ENCODE measurements around the gene DENND1A.

DENND1A gene

GRCh38 chr9:123725389-123725788 is 204.5 kb downstream of the DENND1A start:
- DNase-seq (ENCODE audit: low read depth), result no peak

DNA sequence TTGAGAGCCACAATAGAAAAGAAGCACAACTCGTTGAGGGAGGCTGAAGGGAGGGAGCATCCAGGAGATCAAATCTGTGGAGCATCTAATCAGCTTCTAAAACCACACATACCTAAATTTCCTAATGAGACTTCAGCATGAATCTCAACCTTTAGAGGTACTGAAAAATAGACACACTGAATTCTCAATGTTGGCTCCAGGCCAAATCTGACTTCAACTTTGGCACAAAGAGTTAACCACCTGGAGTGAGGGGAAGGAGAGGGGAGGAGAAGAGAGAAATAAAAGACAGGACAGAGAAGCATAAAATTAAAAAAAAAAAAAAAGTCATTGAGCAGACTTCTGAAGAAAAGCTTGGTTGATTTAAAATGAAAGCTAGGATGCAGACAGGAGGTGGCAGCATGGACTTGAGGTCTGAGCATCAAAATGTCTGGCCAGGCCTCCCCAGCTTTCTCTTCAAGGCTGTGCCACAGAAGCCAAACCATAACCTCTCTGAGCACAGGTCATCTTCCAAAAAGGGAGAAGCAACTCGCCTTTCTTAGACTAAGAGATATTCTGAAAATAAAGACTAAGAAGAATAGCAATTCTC is 205.6 kb downstream of the DENND1A start:
- DNase-seq (ENCODE audit: low read depth), result no peak

DNA sequence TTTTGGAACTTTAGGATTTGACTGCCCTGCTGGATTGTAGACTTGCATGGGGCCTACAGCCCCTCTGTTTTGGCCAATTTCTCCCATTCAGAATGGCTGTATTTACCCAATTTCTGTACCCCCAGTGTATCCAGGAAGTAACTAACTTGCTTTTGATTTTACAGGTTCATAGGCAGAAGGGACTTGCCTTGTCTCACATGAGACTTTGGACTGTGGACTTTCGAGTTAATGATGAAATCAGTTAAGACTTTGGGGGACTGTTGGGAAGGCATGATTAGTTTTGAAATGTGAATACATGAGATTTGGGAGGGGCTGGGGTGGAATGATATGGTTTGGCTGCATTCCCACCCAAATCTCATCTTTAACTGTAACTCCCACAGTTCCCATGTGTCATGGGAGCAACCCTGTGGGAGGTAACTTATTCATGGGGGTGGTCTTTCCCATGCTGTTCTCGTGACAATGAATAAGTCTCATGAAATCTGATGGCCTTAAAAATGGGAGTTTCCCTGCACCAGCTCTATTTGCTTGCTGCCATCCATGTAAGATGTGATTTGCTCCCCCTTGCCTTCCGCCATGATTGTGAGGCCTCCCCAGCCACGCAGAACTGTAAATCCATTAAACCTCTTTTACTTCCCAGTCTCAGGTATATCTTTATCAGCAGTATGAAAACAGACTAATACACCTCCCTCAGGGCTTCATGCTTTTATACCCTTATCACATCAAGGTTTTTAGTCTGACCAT is 206.6 kb downstream of the DENND1A start:
- no peak for DNase-seq (ENCODE audit: low read depth)

DNA sequence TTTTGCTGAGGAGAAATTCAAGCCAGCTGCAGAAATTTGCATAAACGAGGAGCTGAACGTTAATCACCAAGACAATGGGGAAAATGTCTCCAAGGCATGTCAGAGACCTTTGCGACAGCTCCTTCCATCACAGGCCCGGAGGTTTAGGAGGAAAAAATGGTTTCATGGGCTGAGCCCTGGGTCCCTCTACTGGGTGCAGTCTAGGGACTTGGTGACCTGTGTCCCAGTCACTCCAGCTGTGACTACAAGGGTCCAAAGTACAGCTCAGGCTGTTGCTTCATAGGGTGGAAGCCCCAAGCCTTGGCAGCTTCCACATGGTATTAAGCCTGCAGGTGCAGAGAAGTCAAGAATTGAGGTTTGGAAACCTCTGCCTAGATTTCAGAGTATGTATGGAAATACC is 207.5 kb downstream of the DENND1A start:
- no peak for DNase-seq (ENCODE audit: low read depth)

DNA sequence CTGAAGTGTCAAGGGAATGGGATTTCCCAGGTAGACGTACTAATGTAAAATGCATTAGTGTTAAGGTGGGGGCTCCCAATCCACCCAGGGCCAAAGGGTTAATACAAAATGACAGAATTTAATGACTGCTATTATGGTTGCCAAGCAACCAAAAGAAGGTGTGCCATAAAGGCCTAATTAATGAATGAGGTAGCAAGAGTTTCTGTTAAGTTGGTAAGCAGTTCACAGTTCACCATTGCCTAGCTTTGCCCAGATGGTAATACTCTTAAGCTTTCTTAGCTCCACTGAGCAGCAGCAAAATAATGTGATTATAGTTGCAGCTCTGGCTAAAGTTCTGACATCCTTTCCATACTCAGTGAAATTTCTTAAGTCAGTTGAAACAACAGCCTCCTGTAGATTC is 211.7 kb downstream of the DENND1A start:
- no peak for DNase-seq (ENCODE audit: low read depth)

DNA sequence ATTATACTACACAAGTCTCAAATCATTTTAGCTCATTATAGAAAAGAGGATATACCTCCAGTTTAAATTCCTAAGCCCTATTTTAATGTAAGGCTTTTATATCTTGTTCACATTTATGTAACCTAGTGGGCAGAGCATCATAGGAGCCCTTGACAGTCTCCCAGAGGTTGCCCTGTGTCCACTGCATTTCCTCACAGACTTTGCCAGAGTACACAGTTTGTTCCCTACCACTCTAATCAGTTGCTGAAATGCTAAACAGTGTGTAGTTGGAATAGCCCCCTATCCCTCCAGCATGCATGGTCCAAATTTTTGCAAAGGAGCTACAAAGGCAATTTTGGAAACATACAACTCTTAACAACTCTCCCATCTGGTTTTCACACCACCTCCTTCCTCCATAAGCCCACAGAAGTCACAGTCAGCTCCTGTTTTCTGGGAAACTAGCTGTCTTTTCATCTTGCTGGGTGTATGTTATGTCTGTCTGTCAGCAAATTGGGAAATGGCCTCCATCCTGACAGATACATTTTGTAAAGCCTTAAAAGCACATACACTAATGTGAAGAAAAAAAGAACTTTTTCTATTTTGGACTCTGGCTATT is 212.2 kb downstream of the DENND1A start:
- no peak for DNase-seq (ENCODE audit: low read depth)

- no peak for DNase-seq (ENCODE audit: low read depth)
Measured at GRCh38 chr9:123716339-123716945, 213.5 kb downstream of the DENND1A start.

- DNase-seq (ENCODE audit: low read depth), result no peak
Measured at GRCh38 chr9:123715258-123715657, 214.7 kb downstream of the DENND1A start.

DNA sequence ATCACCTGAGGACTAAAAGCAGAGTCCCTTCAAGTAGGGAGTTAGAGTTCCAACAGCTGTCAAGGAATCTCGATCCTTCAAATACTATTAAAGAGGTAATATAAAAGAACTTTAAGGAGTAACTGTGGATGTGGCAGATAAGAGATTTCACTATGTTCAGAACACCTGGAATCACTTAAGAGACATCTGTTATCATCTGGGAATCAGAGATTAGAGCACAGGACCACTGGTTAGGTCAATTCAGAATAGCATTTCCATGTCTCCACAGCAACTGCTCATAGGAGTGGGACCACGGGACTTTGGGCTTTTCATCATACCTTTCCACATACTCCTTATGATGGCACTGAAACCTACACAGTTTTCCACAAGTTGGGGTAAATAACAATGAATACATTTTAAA is 216.6 kb downstream of the DENND1A start:
- no peak for DNase-seq (ENCODE audit: low read depth)

DNA sequence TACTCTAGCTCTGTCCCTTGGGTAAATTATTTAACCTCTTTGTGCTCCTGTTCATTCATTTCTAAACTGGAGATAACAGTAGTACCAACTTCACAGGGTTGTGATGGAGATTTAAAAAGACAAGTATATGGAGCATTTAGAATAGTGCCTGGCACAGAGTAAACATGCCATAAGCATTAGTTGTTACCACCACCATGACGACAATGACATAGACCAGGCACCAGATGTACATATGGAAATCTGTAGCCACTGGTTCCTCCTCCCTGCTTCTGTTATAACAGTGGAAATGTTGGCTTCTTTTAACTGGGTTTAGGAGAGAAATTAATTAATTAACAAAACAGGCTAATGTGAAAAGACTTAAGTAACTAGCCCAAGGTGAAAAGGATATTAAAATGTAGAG is 217.5 kb downstream of the DENND1A start:
- no peak for DNase-seq (ENCODE audit: low read depth)

- DNase-seq (ENCODE audit: low read depth), result no peak
Measured at GRCh38 chr9:123710299-123710698, 219.6 kb downstream of the DENND1A start.

DNA sequence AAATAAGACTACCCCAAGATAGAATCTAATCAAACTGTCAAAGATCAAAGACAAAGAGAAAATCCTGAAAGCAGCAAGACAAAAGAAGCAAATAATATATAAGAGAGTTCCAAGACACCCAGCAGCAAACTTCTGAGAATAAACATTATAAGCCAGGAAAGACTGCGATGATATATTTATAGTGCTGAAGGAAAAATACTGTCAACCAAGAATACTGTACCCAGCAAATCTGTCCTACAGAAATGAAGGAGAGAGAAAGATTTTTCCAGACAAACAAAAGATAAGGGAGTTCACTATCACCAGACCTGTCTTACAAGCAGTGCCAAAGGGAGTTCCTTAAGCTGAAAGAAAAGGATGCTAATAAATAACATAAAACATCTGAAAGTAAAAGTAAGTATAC is 227.4 kb downstream of the DENND1A start:
- no peak for DNase-seq (ENCODE audit: low read depth)

- DNase-seq (ENCODE audit: low read depth), result no peak
Measured at GRCh38 chr9:123697686-123698085, 232.2 kb downstream of the DENND1A start.

DNA sequence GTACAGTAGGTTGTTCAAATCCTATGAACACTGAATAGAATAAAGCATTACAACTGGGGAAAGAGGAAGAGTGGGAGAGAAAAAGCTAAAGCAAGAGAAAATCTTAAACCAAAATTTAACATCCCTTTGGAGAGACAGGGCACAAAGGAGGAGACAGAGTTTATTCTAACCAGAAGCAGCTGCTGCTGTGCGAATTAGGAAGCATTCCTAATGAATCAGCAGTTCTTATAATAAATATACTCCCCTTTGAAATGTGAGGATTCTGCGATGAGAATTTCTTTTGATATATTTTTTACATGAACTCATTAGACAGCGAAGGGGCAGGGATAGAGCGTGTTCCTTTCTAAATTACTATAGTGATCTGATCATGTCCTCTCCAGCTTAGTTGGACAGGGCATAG is 233.4 kb downstream of the DENND1A start:
- no peak for DNase-seq (ENCODE audit: low read depth)

DNA sequence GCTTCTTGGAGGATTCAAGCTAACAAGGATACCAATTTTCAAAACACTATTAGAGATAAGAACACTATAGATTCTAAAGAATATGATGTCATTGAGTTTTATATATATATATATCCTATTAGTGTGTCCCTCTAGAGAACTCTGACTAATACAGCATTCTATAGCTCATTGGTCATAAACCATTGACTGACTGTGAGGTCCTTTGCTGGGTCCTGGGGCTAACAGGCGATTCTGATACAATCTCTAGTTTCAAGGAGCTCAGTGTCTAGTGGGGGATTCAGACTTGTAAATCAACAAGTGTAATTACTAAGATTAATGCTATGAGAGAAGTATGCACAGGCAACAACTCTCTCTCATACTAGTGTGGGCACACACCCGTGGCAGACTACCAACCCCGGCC is 234.5 kb downstream of the DENND1A start:
- DNase-seq (ENCODE audit: low read depth), result no peak

DNA sequence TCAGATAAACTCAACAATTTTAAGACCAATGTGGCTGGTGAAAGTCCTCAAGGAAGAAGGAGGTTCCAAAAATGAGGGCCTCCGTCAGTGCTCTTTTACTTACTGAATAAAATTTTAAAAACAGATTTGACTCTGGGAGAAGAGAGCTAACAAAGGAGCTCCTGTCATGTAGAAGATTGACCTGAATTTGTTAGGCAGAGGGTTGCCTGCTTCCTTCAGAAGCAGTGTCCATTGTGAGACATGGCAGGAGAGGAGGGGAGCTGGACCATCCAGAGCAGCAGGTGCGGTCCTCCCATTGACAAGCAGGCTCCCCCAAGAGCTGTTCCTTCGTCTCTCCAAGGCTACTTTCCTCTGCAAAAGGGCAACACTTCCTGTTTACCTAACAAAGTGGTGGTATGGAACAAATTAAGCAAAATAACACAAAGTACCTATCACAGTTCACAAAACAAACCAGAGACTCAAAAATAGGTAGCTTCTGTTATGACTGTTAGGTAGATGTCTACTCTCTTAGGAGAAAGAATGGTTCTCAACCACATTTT is 238.1 kb downstream of the DENND1A start:
- no peak for DNase-seq (ENCODE audit: low read depth)

- no peak for DNase-seq (ENCODE audit: low read depth)
Measured at GRCh38 chr9:123689701-123690428, 240.1 kb downstream of the DENND1A start.

GRCh38 chr9:123687246-123687751 is 242.6 kb downstream of the DENND1A start:
- no peak for DNase-seq (ENCODE audit: low read depth)

- no peak for DNase-seq (ENCODE audit: low read depth)
Measured at GRCh38 chr9:123686829-123687192, 243.1 kb downstream of the DENND1A start.

- no peak for DNase-seq (ENCODE audit: low read depth)
Measured at GRCh38 chr9:123686131-123686828, 243.6 kb downstream of the DENND1A start.

DNA sequence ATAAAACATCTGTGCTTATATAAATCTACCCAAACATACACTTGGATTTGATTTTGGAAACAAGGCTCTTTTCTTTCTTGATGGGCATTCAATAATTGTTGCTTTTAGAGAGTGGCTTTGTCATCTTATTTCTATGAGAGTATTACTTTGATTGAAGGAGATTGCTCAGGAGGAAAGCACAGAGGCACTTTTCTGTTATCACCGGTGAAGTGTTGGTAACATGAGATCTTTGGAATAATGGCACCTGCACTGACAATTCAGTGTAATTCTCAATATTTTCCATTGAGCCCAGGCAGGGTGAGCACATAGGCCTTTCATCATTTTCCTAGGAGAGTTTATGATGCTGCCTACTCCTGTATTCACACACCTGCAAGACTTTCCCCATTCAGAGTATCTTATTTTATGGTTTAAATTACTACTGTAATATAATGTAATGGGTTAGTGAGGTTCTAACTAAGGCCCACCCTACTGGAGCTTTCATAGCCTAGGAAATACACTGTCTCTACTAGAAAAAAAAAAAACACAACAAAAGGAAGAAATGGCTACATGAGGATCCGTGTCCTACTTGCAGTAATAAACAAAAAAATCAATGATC is 244.3 kb downstream of the DENND1A start:
- no peak for DNase-seq (ENCODE audit: low read depth)

Data from stimulated activated CD8-positive, alpha-beta memory T cell treated with anti-CD3 and anti-CD28 coated beads, Interleukin-12 subunit alpha, Interleukin-12 subunit beta, amount 100 ng/mL, for 4 hours (primary cell).